ENCODE results near the gene CST1.

- TF ChIP-seq CTCF (conservative IDR thresholded peaks at IDR 0.05) (no peak), ZFX (IDR thresholded peaks at IDR 0.05) (no peak)
These were observed 5.5 kb downstream of the CST1 start for GRCh38 chr20:23745247-23745646.

All from C4-2B (cell line).